Mesodermal cell (in vitro differentiated cells): ENCODE results near the gene KIAA1586.

Experiments used
- H3K27ac ChIP-seq: 2 replicates; pipeline ENCODE4 v1.7.0; 2013; ENCODE audit warnings: mild to moderate bottlenecking, low read depth, low read length, moderate library complexity; ENCODE audit not compliant: severe bottlenecking
- H3K36me3 ChIP-seq: 2 replicates; pipeline ENCODE4 v1.7.1; 2013; ENCODE audit warnings: mild to moderate bottlenecking, low read length, moderate library complexity; ENCODE audit not compliant: control insufficient read depth, insufficient read depth
- H3K4me1 ChIP-seq: one replicate; pipeline ENCODE4 v1.7.1; 2013; ENCODE audit warnings: mild to moderate bottlenecking, low read length; ENCODE audit not compliant: insufficient read depth, control insufficient read depth, poor library complexity, severe bottlenecking
- H3K4me3 ChIP-seq: 2 replicates; pipeline ENCODE4 v1.7.0; 2013; ENCODE audit warnings: low read length, control low read depth, mild to moderate bottlenecking; ENCODE audit not compliant: insufficient read depth, poor library complexity, severe bottlenecking; ENCODE audit errors: extremely low read depth
- H3K9me3 ChIP-seq: 2 replicates; pipeline ENCODE4 v1.7.1; 2013; ENCODE audit warnings: mild to moderate bottlenecking, low read length, moderate library complexity; ENCODE audit not compliant: control insufficient read depth
- WGBS, 2 experiments: methylation state at CpG; one replicate each; pipeline ENCODE4 v1.1.5; 2013; ENCODE audit warnings: missing lambda C conversion rate in 2 of 2; ENCODE audit not compliant: insufficient coverage in 2 of 2; 5-methylcytosine and 5-hydroxymethylcytosine counted together

The KIAA1586 gene

DNA sequence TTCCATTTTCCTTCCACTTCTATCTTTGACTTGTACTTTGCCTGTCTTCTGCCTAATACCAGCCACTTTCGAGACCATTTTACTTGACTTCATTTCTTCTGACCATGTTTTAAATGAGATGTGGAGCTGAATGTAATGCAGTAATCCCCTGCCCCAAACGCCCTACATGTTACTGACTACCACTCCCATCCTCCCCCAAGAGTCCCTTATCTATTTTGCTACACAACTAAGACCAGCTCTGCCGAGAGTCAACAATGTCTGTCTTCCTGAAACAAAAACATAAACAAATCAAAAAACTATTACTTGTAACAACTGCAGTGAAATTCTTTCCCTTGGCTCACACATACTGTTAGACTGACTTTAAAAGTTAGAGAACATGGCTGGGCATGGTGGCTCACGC is 27.1 kb upstream of the KIAA1586 start:
- WGBS, 2 experiments = 86 to 93% methylated on average over 1 to 2 of the region's 4 CpGs
- Histone ChIP-seq H3K9me3 (peaks cover 1% of the 10 kb centered on the region), H3K36me3 (no peaks in the 10 kb centered on the region), H3K4me1 (no peaks in the 10 kb centered on the region), H3K27ac (no peak overlapping the region), H3K4me3 (no peak overlapping the region)

DNA sequence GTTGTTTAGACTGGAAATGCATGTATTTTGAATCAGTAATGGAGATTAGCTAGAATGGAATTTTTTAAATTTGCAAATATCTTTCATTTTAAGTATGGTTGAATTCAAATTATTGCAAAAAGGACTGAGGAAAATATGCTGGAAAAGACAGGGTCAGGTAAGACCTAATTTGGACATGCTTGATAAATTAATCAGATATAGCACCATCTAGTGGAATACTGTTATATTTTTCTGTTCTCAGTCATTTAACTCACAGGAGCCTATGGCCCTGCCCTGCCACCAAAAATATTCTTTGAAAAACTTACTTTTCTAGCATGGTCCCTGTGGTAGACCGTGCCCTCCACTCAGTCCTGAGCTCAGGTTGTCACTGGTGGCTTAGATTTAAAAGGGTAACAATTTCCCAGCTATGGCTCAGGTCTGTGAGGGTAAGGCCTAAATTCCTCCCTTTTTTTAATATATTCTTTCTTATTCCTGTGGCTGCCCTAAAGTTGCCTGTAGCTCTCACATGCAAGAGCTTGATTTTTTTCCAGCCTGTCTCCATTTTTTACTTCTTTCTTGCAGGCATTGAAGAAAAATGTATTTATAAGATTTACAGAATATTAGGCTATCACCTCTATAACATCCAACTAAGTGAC is 25.3 kb upstream of the KIAA1586 start:
- peaks cover 4% of the 10 kb centered on the region for H3K9me3 ChIP-seq
- WGBS, 2 experiments = 14 to 17% methylated on average over 1 of the region's 1 CpG
- no peaks in the 10 kb centered on the region for H3K36me3 ChIP-seq
- H3K4me3 ChIP-seq = no peak overlapping the region
- H3K27ac ChIP-seq = no peak overlapping the region
- H3K4me1 ChIP-seq = no peaks in the 10 kb centered on the region

DNA sequence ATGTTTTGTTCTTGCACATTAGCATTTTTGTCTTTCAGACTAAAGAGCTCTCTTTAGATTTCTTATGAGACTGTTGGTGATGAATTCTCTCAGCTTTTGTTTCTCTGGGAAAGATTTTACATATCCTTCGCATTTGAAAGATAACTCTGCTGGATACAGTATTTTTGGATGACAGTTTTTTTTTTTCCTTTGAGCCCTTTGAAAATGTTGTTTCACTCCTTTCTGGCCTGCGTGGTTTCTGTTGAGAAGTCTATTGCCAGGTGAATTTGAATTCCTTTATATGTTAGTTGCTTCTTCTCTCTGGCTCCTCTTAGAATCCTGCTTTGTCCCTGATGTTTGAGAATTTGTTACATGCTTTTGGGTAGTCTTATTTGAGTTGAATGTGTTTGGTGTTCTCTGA is 22.2 kb upstream of the KIAA1586 start:
- H3K36me3 ChIP-seq = no peaks in the 10 kb centered on the region
- no peaks in the 10 kb centered on the region for H3K4me1 ChIP-seq
- H3K9me3 ChIP-seq = peaks cover 4% of the 10 kb centered on the region
- no peak overlapping the region for H3K4me3 ChIP-seq
- H3K27ac ChIP-seq = no peak overlapping the region
- 80 to 100% methylated on average over 1 of the region's 2 CpGs for WGBS, 2 experiments

DNA sequence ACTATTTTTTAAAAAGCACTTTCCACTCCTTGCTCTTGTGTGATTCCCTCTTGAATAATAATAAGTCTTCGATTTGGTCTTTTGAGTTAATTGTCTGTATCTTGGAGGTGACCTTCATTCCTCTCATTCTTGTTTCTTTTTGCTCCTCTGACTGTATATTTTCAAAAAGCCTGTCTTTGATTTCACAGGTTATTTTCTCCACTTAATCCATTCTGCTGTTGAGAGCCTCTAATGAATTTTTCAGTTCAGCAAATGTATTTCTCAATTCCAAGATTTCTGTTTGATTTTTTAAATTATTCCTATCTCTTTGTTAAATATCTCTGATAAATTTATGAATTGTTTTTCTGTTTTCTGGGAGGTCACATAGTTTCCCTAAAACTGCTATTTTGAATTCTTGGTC is 21.7 kb upstream of the KIAA1586 start:
- Histone ChIP-seq H3K27ac (no peak overlapping the region), H3K4me1 (no peaks in the 10 kb centered on the region), H3K4me3 (no peak overlapping the region), H3K36me3 (no peaks in the 10 kb centered on the region), H3K9me3 (peaks cover 4% of the 10 kb centered on the region)
- no CpG with 5 or more reads among the region's 1 CpG for WGBS, 2 experiments

DNA sequence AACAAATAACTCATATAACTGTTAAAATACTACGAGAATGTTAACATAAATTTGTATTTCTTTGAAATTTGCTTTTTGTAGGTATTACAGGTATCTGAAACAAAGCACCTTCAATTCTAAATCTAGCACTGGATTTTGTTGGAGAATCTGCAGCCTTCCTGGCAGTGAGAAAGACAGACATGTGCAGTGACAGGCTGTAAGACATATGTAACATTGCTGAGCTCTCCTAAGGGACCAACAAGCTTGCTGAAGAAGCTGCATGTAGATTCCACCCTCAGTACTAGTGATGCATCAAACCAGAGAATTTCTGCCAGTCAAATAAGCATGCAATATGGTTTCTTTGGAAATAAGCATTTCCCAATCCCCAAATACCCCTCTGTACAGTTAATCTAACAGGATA is 20.5 kb upstream of the KIAA1586 start:
- H3K4me1 ChIP-seq = no peaks in the 10 kb centered on the region
- no CpG with 5 or more reads among the region's 1 CpG for WGBS, 2 experiments
- H3K9me3 ChIP-seq = peaks cover 4% of the 10 kb centered on the region
- no peak overlapping the region for H3K4me3 ChIP-seq
- H3K36me3 ChIP-seq = no peaks in the 10 kb centered on the region
- H3K27ac ChIP-seq = no peak overlapping the region

DNA sequence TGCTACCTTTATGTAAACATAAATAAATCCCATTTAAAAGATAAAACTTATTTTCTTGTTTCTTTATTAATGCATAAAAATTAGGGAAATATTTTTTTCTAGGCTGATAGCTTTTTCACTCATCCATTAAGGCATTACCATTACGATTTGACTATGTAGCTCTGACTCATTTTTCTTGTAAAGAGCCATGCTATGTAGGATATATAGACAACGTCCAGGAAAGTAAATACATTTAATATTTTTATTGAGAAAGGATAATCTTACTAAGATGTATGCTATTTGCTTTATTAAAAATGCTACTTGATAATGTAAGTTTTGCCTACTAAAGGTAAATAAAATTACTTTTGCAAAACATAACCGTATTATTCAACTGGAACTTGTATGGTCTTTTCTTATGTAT is 19.2 kb upstream of the KIAA1586 start:
- no peaks in the 10 kb centered on the region for H3K36me3 ChIP-seq
- H3K27ac ChIP-seq = no peak overlapping the region
- no peak overlapping the region for H3K4me3 ChIP-seq
- no peaks in the 10 kb centered on the region for H3K4me1 ChIP-seq
- no CpG with 5 or more reads among the region's 3 CpGs for WGBS, 2 experiments
- peaks cover 4% of the 10 kb centered on the region for H3K9me3 ChIP-seq

DNA sequence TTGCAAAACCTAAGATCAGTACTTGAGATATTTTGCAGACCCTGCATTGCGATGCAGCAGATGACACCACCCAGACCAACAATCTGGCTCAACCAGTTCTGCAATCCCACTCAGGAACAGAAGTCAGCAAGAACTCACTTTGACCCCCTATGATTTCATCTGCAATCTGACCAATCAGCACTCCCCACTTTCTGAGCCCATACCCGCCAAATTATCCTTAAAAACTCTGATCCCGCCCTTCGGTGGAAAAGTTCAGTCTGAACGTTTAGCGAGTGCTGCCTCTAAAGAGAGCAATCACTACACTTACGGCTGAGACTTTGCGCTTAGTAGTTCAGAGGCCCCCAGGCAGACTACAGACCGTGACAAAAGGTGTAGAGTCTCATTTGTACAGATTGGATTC is 17.3 kb upstream of the KIAA1586 start:
- WGBS, 2 experiments = 92 to 96% methylated on average over 8 of the region's 9 CpGs
- Histone ChIP-seq H3K36me3 (no peaks in the 10 kb centered on the region), H3K9me3 (peaks cover 4% of the 10 kb centered on the region), H3K27ac (no peak overlapping the region), H3K4me3 (no peak overlapping the region), H3K4me1 (no peaks in the 10 kb centered on the region)

DNA sequence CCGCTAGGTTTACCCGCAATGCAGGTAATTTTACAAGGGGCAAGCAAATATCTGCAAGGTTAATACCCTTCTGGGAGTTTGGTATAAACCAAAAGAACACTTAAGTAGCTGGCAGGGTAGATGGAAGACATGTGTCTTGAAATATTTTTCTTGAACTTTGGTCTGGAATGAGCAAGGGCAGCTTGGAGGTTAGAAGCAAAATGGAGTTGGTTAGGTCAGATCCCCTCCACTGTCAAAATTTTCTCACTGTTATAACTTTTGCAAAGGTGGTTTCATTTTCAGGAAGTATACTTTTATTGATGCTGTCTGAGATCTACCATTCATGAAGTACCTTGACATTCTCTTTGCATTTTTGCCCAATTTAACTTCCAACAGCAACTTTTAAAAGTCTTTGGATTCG is 13.3 kb upstream of the KIAA1586 start:
- WGBS, 2 experiments = 88 to 90% methylated on average over 1 to 2 of the region's 3 CpGs
- Histone ChIP-seq H3K4me1 (no peaks in the 10 kb centered on the region), H3K36me3 (no peaks in the 10 kb centered on the region), H3K9me3 (no peaks in the 10 kb centered on the region), H3K4me3 (no peak overlapping the region), H3K27ac (no peak overlapping the region)

DNA sequence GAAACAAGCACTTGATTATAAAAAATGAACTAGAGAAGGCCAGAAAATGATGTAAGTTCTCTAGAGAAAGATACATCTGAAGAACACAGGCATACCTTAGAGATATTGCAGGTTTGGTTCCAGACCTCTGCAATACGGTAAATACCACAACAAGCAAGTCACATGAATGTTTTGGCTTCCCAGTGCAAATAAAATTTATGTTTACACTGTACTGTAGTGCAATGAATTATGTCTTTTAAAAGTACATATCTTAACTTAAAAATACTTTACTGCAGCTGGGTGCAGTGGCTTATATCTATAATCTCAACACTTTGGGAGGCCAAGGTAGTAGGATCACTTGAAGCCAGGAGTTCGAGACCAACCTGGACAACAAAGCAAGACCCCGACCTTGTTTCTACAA is 10.9 kb upstream of the KIAA1586 start:
- no CpG with 5 or more reads among the region's 3 CpGs for WGBS, 2 experiments
- Histone ChIP-seq H3K9me3 (no peaks in the 10 kb centered on the region), H3K4me3 (no peak overlapping the region)

DNA sequence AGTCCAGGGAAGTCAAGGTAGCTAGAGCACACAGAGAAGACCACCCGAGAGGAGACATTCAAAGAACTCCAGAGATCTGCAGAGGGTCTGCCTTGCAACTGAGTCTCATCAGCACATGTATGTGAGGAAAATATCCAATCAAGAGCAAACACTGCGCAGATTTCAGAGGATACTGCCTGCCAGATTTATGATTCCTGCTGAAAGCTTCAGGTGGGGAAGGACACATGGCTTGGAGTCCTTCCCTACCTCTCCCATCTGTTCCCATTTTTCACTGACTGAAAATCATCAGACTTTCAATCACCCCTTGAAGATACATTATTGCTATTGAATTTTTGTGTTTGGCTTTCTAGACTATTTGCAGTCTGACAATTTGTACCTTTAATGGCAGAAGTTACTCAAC is 7.6 kb upstream of the KIAA1586 start:
- Histone ChIP-seq H3K27ac (no peak overlapping the region), H3K9me3 (no peaks in the 10 kb centered on the region)

More for the DNA sequence above, 10.9 kb upstream of the KIAA1586 start:
- no peaks in the 10 kb centered on the region for H3K36me3 ChIP-seq
- no peak overlapping the region for H3K27ac ChIP-seq
- H3K4me1 ChIP-seq = no peaks in the 10 kb centered on the region

DNA sequence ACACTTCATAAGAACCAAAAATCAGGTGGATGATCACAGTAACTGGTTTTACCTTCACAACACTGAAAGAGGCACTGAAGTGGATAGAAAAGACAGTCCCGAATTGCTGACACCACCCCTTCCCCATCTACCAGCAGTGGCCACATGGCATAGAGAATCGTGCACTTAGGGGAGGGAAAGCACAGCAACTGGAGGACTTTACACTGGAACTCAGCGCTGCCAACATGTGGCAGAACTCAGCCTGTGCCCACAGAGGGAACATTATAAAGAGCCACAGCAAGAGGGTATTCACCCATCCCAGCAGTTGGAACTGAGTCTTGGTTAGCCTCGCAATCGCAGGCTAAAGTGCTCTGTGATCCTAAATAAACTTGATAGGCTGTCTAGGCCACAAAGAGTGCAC is 6.5 kb upstream of the KIAA1586 start:
- no peak overlapping the region for H3K27ac ChIP-seq
- H3K36me3 ChIP-seq = no peaks in the 10 kb centered on the region
- H3K9me3 ChIP-seq = no peaks in the 10 kb centered on the region
- no peaks in the 10 kb centered on the region for H3K4me1 ChIP-seq
- no peak overlapping the region for H3K4me3 ChIP-seq
- 86 to 97% methylated on average over 3 to 4 of the region's 5 CpGs for WGBS, 2 experiments

More for the DNA sequence above, 7.6 kb upstream of the KIAA1586 start:
- H3K36me3 ChIP-seq = no peaks in the 10 kb centered on the region
- H3K4me3 ChIP-seq = no peak overlapping the region
- 92 to 100% methylated on average over 2 of the region's 2 CpGs for WGBS, 2 experiments
- no peaks in the 10 kb centered on the region for H3K4me1 ChIP-seq
